ENCODE data around the gene BMP7.

DNA sequence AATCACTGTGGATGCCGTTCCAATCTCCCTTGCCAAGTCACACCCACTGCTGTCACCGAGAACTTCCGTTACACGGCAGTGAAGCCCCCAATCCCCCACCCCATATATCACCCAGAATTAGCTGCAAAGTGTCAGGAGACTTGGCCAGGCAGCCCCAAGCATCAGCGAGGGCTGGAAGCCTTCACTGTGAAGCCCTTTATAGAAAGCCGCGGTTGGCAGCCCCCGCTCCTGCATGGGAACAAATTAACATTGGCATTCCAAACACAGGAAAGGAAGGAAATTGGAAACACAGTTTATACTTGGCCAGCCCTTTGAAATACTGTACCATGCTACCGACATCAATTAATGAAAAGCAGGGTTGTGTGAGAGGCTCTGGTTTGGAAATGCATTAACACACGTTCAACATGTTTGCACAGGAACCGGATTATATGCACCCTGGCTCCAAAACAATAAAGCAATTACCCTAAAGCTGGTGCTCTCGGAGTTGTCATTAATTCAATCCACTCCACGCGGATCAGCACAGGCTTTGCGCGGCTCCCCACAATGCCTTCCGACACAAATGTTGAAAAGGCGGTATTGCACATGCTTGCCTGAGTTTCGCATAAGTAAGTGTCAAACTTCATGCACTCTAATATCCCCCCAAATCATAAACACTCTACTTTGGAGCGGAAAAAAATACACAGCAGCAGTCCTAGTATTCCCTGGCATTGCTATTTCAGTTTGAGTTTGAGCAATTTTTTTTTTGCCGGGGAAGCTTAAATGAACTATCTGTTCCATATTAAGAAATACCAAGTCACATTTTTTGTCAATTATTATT, 7.1 kb downstream of the BMP7 start:
- no peak for TF ChIP-seq POLR2A (IDR thresholded peaks at IDR 0.05; ENCODE audit: low read depth)
- TF ChIP-seq, protein P1, sequence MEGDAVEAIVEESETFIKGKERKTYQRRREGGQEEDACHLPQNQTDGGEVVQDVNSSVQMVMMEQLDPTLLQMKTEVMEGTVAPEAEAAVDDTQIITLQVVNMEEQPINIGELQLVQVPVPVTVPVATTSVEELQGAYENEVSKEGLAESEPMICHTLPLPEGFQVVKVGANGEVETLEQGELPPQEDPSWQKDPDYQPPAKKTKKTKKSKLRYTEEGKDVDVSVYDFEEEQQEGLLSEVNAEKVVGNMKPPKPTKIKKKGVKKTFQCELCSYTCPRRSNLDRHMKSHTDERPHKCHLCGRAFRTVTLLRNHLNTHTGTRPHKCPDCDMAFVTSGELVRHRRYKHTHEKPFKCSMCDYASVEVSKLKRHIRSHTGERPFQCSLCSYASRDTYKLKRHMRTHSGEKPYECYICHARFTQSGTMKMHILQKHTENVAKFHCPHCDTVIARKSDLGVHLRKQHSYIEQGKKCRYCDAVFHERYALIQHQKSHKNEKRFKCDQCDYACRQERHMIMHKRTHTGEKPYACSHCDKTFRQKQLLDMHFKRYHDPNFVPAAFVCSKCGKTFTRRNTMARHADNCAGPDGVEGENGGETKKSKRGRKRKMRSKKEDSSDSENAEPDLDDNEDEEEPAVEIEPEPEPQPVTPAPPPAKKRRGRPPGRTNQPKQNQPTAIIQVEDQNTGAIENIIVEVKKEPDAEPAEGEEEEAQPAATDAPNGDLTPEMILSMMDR (IDR thresholded peaks at IDR 0.05), result no peak
